ENCODE data around the gene IFNA7.
A peak's percentile ranks its signal among the peaks of the same experiment; 100 is the strongest.
"Not testable (repeated sequence)": the region's sequence is repeated elsewhere in the genome, so short reads cannot be mapped to it uniquely, and the experiment has no call there.

Gene IFNA7

GRCh38 chr9:21194867-21195776, 6.9 kb downstream of the IFNA7 start:
- peak; percentile 7 for DNase-seq (ENCODE audit: low read depth)
- H3K4me3 ChIP-seq (ENCODE audit: low read length): not testable (repeated sequence)
- TF ChIP-seq CTCF (IDR thresholded peaks at IDR 0.05; ENCODE audit: insufficient read depth, low read depth, low read length, missing control alignments): peak; percentile 53

GRCh38 chr9:21187487-21187886, 14.5 kb downstream of the IFNA7 start, which contains the start of gene IFNA4:
IFNA4 (minus strand) TSS chr9:21187587; CDS start chr9:21187531, 56 bp downstream.
- not testable (repeated sequence) for H3K4me3 ChIP-seq (ENCODE audit: low read length); DNase-seq (ENCODE audit: low read depth)

- peak; percentile 20 for DNase-seq (ENCODE audit: low read depth)
- TF ChIP-seq CTCF (IDR thresholded peaks at IDR 0.05; ENCODE audit: insufficient read depth, low read depth, low read length, missing control alignments): peak; percentile 43
- not testable (repeated sequence) for H3K4me3 ChIP-seq (ENCODE audit: low read length)
Observed at GRCh38 chr9:21182810-21183736, 18.9 kb downstream of the IFNA7 start.

GRCh38 chr9:21174671-21175070, 27.3 kb downstream of the IFNA7 start:
- DNase-seq (ENCODE audit: low read depth): peak; percentile 23
- TF ChIP-seq CTCF (IDR thresholded peaks at IDR 0.05; ENCODE audit: insufficient read depth, low read depth, low read length, missing control alignments): no peak
- no peak overlapping the region for H3K4me3 ChIP-seq (ENCODE audit: low read length)

- H3K4me3 ChIP-seq (ENCODE audit: low read length): no peak overlapping the region
- DNase-seq (ENCODE audit: low read depth): no peak
- TF ChIP-seq CTCF (IDR thresholded peaks at IDR 0.05; ENCODE audit: insufficient read depth, low read depth, low read length, missing control alignments): no peak
Observed at GRCh38 chr9:21172156-21172555, 29.8 kb downstream of the IFNA7 start.

- DNase-seq (ENCODE audit: low read depth): no peak
- H3K4me3 ChIP-seq (ENCODE audit: low read length): no peak overlapping the region
- TF ChIP-seq CTCF (IDR thresholded peaks at IDR 0.05; ENCODE audit: insufficient read depth, low read depth, low read length, missing control alignments): no peak
Observed at GRCh38 chr9:21171351-21171750, 30.7 kb downstream of the IFNA7 start.

GRCh38 chr9:21166560-21166959, 35.4 kb downstream of the IFNA7 start, which contains the start of gene IFNA21:
IFNA21 (minus strand) TSS chr9:21166660; CDS start chr9:21166612, 48 bp downstream.
- not testable (repeated sequence) for H3K4me3 ChIP-seq (ENCODE audit: low read length); DNase-seq (ENCODE audit: low read depth)
